CD8-positive, alpha-beta memory T cell (primary cell): ENCODE measurements around the gene GPR35. TPM values are rescaled to one million over a fixed set of nuclear protein-coding genes. Genes with fewer than 3 reads are reported as not detected.
A peak's percentile ranks its signal among the peaks of the same experiment; 100 is the strongest.

ENCODE experiments used
- CTCF ChIA-PET: fragments of 350-600 bp; sonication (Branson Sonifier 250); formaldehyde crosslinking; loops from one replicate; lab custom pipeline; 2021; ENCODE audit warnings: antibody characterized with exemption; lab: Charles Lee
- POLR2A ChIA-PET: fragments of 350-600 bp; sonication (Branson Sonifier 250); formaldehyde crosslinking; loops from one replicate; lab custom pipeline; 2021; ENCODE audit warnings: antibody characterized with exemption; lab: Charles Lee
- DNase-seq, 5 donors: peaks; one replicate each; pipeline versions ENCODE4 v3.0.0 to v3.0.0-alpha.2; 2020 to 2022; ENCODE audit warnings: mixed read lengths in 1 of 5
- H3K27ac ChIP-seq: one replicate; pipeline ENCODE4 v1.7.0; 2013; ENCODE audit warnings: low read depth, mild to moderate bottlenecking, low read length, moderate library complexity
- H3K27me3 ChIP-seq: 2 replicates; pipeline ENCODE4 v1.7.0; 2013; ENCODE audit warnings: low read length, mild to moderate bottlenecking; ENCODE audit not compliant: insufficient read depth, poor library complexity, severe bottlenecking
- H3K36me3 ChIP-seq: 2 replicates; pipeline ENCODE4 v1.7.0; 2013; ENCODE audit warnings: mild to moderate bottlenecking, low read length, moderate library complexity; ENCODE audit not compliant: insufficient read depth
- H3K4me1 ChIP-seq: 2 replicates; pipeline ENCODE4 v1.7.0; 2013; ENCODE audit warnings: mild to moderate bottlenecking, low read length, moderate library complexity; ENCODE audit not compliant: insufficient read depth
- H3K4me3 ChIP-seq: 2 replicates; pipeline ENCODE4 v1.7.0; 2013; ENCODE audit warnings: mild to moderate bottlenecking, low read length
- H3K9me3 ChIP-seq: 2 replicates; pipeline ENCODE4 v1.7.0; 2013; ENCODE audit warnings: mild to moderate bottlenecking, low read length
- H3K27ac Mint-ChIP-seq, 8 donors: one replicate each; pipeline ENCODE4 v1.8.0; 2020 to 2021; ENCODE audit warnings: mixed read lengths in 8 of 8, mild to moderate bottlenecking in 6 of 8, inconsistent platforms in 3 of 8, moderate library complexity in 3 of 8
- H3K27me3 Mint-ChIP-seq, 2 donors: one replicate each; pipeline ENCODE4 v1.8.0; 2020 to 2021; ENCODE audit warnings: mixed read lengths in 2 of 2, mild to moderate bottlenecking in 1 of 2, moderate library complexity in 1 of 2
- H3K36me3 Mint-ChIP-seq, 3 donors: one replicate each; pipeline ENCODE4 v1.8.0; 2020 to 2021; ENCODE audit warnings: mixed read lengths in 3 of 3, inconsistent platforms in 1 of 3, mild to moderate bottlenecking in 1 of 3
- H3K4me1 Mint-ChIP-seq, 3 donors: one replicate each; pipeline ENCODE4 v1.8.0; 2020 to 2021; ENCODE audit warnings: mixed read lengths in 3 of 3, inconsistent platforms in 1 of 3, mild to moderate bottlenecking in 1 of 3
- H3K4me3 Mint-ChIP-seq, 7 donors: one replicate each; pipeline ENCODE4 v1.8.0; 2020 to 2021; ENCODE audit warnings: mixed read lengths in 7 of 7, mild to moderate bottlenecking in 6 of 7, moderate library complexity in 4 of 7, inconsistent platforms in 2 of 7
- H3K9me3 Mint-ChIP-seq, 5 donors: one replicate each; pipeline ENCODE4 v1.8.0; 2020 to 2022; ENCODE audit warnings: mixed read lengths in 5 of 5, mild to moderate bottlenecking in 3 of 5, moderate library complexity in 2 of 5, inconsistent platforms in 1 of 5
- polyA plus RNA-seq: library from polyadenylated mRNA; unstranded; fragments of 300-500 nt; fragmentation: Illumina TruSeq; gene quantifications from one replicate; pipeline ENCODE4 v1.2.3, GENCODE V29; 2021
- total RNA-seq, 2 experiments: library from RNA; stranded (reverse); gene quantifications; one replicate each; pipeline ENCODE4 v1.2.3, GENCODE V29; 2021

Gene GPR35
- total and polyA plus RNA-seq, 3 experiments from 2014 or later, result 1.9 to 9.0 (median 8.4) TPM

- Histone ChIP-seq H3K27me3 (no peaks in the 10 kb centered on the region), H3K36me3 (no peaks in the 10 kb centered on the region), H3K9me3 (no peaks in the 10 kb centered on the region), H3K27ac (no peak overlapping the region), H3K4me3 (no peak overlapping the region), H3K4me1 (peaks cover 4% of the 10 kb centered on the region)
- Mint-ChIP-seq H3K4me3 (no peak overlapping the region), H3K9me3 (peaks cover 0 to 2% (median 0%) of the 10 kb centered on the region in 5 donors), H3K27ac (peak overlapping the region in 2 of 8 donors; percentile 51 to 54), H3K36me3 (no peaks in the 10 kb centered on the region), H3K27me3 (peaks cover 3 to 4% of the 10 kb centered on the region in 2 donors), H3K4me1 (peaks cover 0 to 5% (median 3%) of the 10 kb centered on the region in 3 donors)
- POLR2A ChIA-PET, result no interaction called here
- CTCF ChIA-PET, result interaction anchor here (0.7 kb wide), 1 partner anchor 14 kb away, joined by 3 read pairs; no protein-coding TSS in a partner anchor
- DNase-seq, result peak in 1 of 5 donors; percentile 42
Observed at GRCh38 chr2:240640939-240641338, 15.7 kb downstream of the GPR35 start.

- Histone ChIP-seq H3K27ac (no peak overlapping the region), H3K4me1 (peaks cover 5% of the 10 kb centered on the region), H3K27me3 (no peaks in the 10 kb centered on the region), H3K4me3 (no peak overlapping the region), H3K9me3 (no peaks in the 10 kb centered on the region), H3K36me3 (no peaks in the 10 kb centered on the region)
- ChIA-PET CTCF (no interaction called here), POLR2A (no interaction called here)
- DNase-seq, result peak in 1 of 5 donors; percentile 43
- no peak overlapping the region for H3K27ac Mint-ChIP-seq
- peaks cover 0 to 11% (median 7%) of the 10 kb centered on the region in 3 donors for H3K4me1 Mint-ChIP-seq
- H3K4me3 Mint-ChIP-seq, result no peak overlapping the region
- H3K36me3 Mint-ChIP-seq, result no peaks in the 10 kb centered on the region
- H3K27me3 Mint-ChIP-seq, result peaks cover 4 to 5% of the 10 kb centered on the region in 2 donors
- peaks cover 0 to 2% (median 0%) of the 10 kb centered on the region in 5 donors for H3K9me3 Mint-ChIP-seq
Observed at GRCh38 chr2:240642061-240642805, 17.0 kb downstream of the GPR35 start.

- H3K27ac ChIP-seq, result no peak overlapping the region
- Mint-ChIP-seq H3K36me3 (no peaks in the 10 kb centered on the region), H3K4me3 (no peak overlapping the region), H3K4me1 (peaks cover 0 to 15% (median 9%) of the 10 kb centered on the region in 3 donors), H3K9me3 (peaks cover 0 to 2% (median 0%) of the 10 kb centered on the region in 5 donors), H3K27ac (no peak overlapping the region), H3K27me3 (peaks cover 5 to 8% of the 10 kb centered on the region in 2 donors)
- DNase-seq, result no peak
- H3K4me3 ChIP-seq, result no peak overlapping the region
- H3K4me1 ChIP-seq, result peaks cover 5% of the 10 kb centered on the region
- ChIA-PET CTCF (no interaction called here), POLR2A (no interaction called here)
- no peaks in the 10 kb centered on the region for H3K9me3 ChIP-seq
- no peaks in the 10 kb centered on the region for H3K36me3 ChIP-seq
- H3K27me3 ChIP-seq, result no peaks in the 10 kb centered on the region
Observed at GRCh38 chr2:240642806-240643092, 17.5 kb downstream of the GPR35 start.

- Mint-ChIP-seq H3K27me3 (peaks cover 5 to 12% of the 10 kb centered on the region in 2 donors), H3K9me3 (peaks cover 0 to 2% (median 0%) of the 10 kb centered on the region in 5 donors), H3K4me3 (no peak overlapping the region), H3K4me1 (peaks cover 0 to 15% (median 9%) of the 10 kb centered on the region in 3 donors), H3K27ac (peak overlapping the region in 4 of 8 donors; percentile 56 to 74 (median 70)), H3K36me3 (no peaks in the 10 kb centered on the region)
- Histone ChIP-seq H3K36me3 (no peaks in the 10 kb centered on the region), H3K27me3 (no peaks in the 10 kb centered on the region), H3K9me3 (no peaks in the 10 kb centered on the region), H3K27ac (no peak overlapping the region), H3K4me1 (peaks cover 5% of the 10 kb centered on the region), H3K4me3 (no peak overlapping the region)
- DNase-seq, result no peak
- CTCF ChIA-PET, result no interaction called here
- POLR2A ChIA-PET, result no interaction called here
Observed at GRCh38 chr2:240643093-240643810, 18.0 kb downstream of the GPR35 start.

GRCh38 chr2:240643811-240644150 is 18.5 kb downstream of the GPR35 start:
- Histone ChIP-seq H3K9me3 (no peaks in the 10 kb centered on the region), H3K4me3 (no peak overlapping the region), H3K27me3 (no peaks in the 10 kb centered on the region), H3K27ac (no peak overlapping the region), H3K36me3 (no peaks in the 10 kb centered on the region), H3K4me1 (peaks cover 5% of the 10 kb centered on the region)
- ChIA-PET POLR2A (no interaction called here), CTCF (no interaction called here)
- DNase-seq, result no peak
- H3K4me3 Mint-ChIP-seq, result no peak overlapping the region
- peaks cover 0 to 15% (median 9%) of the 10 kb centered on the region in 3 donors for H3K4me1 Mint-ChIP-seq
- peaks cover 0 to 1% (median 0%) of the 10 kb centered on the region in 5 donors for H3K9me3 Mint-ChIP-seq
- H3K36me3 Mint-ChIP-seq, result no peaks in the 10 kb centered on the region
- peak overlapping the region in 4 of 8 donors; percentile 56 to 87 (median 80) for H3K27ac Mint-ChIP-seq
- H3K27me3 Mint-ChIP-seq, result peaks cover 3 to 17% of the 10 kb centered on the region in 2 donors

- peaks cover 4 to 19% of the 10 kb centered on the region in 2 donors for H3K27me3 Mint-ChIP-seq
- no peak overlapping the region for H3K4me3 ChIP-seq
- DNase-seq, result no peak
- no peaks in the 10 kb centered on the region for H3K9me3 Mint-ChIP-seq
- H3K27ac Mint-ChIP-seq, result peak overlapping the region in 4 of 8 donors; percentile 56 to 94 (median 86)
- no peaks in the 10 kb centered on the region for H3K27me3 ChIP-seq
- H3K4me1 ChIP-seq, result peaks cover 5% of the 10 kb centered on the region
- ChIA-PET POLR2A (no interaction called here), CTCF (no interaction called here)
- peaks cover 0 to 15% (median 9%) of the 10 kb centered on the region in 3 donors for H3K4me1 Mint-ChIP-seq
- no peaks in the 10 kb centered on the region for H3K36me3 ChIP-seq
- H3K36me3 Mint-ChIP-seq, result no peaks in the 10 kb centered on the region
- no peak overlapping the region for H3K27ac ChIP-seq
- H3K4me3 Mint-ChIP-seq, result no peak overlapping the region
- no peaks in the 10 kb centered on the region for H3K9me3 ChIP-seq
Observed at GRCh38 chr2:240644171-240644651, 18.9 kb downstream of the GPR35 start.

GRCh38 chr2:240644859-240645301 is 19.6 kb downstream of the GPR35 start:
- Mint-ChIP-seq H3K27ac (peak overlapping the region in 3 of 8 donors; percentile 52 to 94 (median 79)), H3K9me3 (no peaks in the 10 kb centered on the region), H3K36me3 (no peaks in the 10 kb centered on the region), H3K4me1 (peaks cover 0 to 15% (median 9%) of the 10 kb centered on the region in 3 donors), H3K4me3 (no peak overlapping the region), H3K27me3 (peaks cover 5 to 24% of the 10 kb centered on the region in 2 donors)
- Histone ChIP-seq H3K36me3 (no peaks in the 10 kb centered on the region), H3K4me1 (peaks cover 5% of the 10 kb centered on the region), H3K27me3 (no peaks in the 10 kb centered on the region), H3K27ac (no peak overlapping the region), H3K9me3 (no peaks in the 10 kb centered on the region), H3K4me3 (no peak overlapping the region)
- ChIA-PET POLR2A (no interaction called here), CTCF (no interaction called here)
- no peak for DNase-seq

GRCh38 chr2:240645346-240645745 is 20.1 kb downstream of the GPR35 start:
- no peak overlapping the region for H3K27ac ChIP-seq
- no peaks in the 10 kb centered on the region for H3K36me3 ChIP-seq
- no peaks in the 10 kb centered on the region for H3K27me3 ChIP-seq
- POLR2A ChIA-PET, result no interaction called here
- H3K9me3 Mint-ChIP-seq, result no peaks in the 10 kb centered on the region
- H3K27ac Mint-ChIP-seq, result peak overlapping the region in 5 of 8 donors; percentile 19 to 97 (median 94)
- no peak overlapping the region for H3K4me3 ChIP-seq
- no peaks in the 10 kb centered on the region for H3K9me3 ChIP-seq
- H3K4me1 ChIP-seq, result peaks cover 5% of the 10 kb centered on the region
- H3K27me3 Mint-ChIP-seq, result peaks cover 5 to 27% of the 10 kb centered on the region in 2 donors
- no peaks in the 10 kb centered on the region for H3K36me3 Mint-ChIP-seq
- peaks cover 0 to 15% (median 9%) of the 10 kb centered on the region in 3 donors for H3K4me1 Mint-ChIP-seq
- CTCF ChIA-PET, result no interaction called here
- DNase-seq, result no peak
- H3K4me3 Mint-ChIP-seq, result peak overlapping the region in 3 of 7 donors; percentile 12 to 76 (median 75)
